HT1080 (cell line): Measurements from ENCODE around the gene LRRC74A. TPM values are rescaled to one million over a fixed set of nuclear protein-coding genes. Genes with fewer than 3 reads are reported as not detected.

ENCODE experiments used
- DNase-seq: peaks from one replicate; pipeline ENCODE4 v3.0.0-alpha.2; 2015; ENCODE audit warnings: low read depth
- polyA plus RNA-seq, 2 experiments: library from polyadenylated mRNA; depleted of rRNA; stranded (reverse); fragments of >200 nt; gene quantifications; 2 replicates each; pipeline ENCODE4 v1.2.3, GENCODE V29; 2015
- total RNA-seq: library from RNA; depleted of rRNA; stranded (reverse); fragments of >200 nt; shearing (Covaris generic); gene quantifications from 2 replicates; pipeline ENCODE4 v1.2.3, GENCODE V29; 2014; rRNA removed

Gene LRRC74A
- total RNA-seq, result not detected in 2 replicates
- polyA plus RNA-seq (2015; cell fraction: cytosol; rRNA removed), result not detected in 2 replicates
- not detected in 2 replicates for polyA plus RNA-seq (2015; cell fraction: nucleus; rRNA removed)

DNA sequence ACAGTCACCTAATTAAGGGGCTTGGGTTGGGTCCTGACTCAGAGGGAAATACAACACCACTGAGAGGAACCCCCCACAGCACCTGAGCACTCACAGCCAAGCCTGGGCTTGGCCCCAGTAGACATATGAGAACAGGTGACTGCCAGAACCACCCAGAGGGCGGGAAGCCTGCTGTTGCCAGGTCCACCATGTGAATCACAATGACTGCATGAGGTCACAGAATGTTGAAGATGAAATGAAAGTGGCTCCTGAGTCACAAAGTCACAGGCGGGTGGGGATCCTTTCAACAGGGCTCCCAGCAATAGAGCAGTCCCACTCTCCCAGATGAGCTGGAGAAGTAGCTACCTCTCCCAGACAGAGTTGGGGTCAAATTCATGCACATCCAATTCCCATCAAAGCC is at the start of gene LRRC74A:
Gene LRRC74A, plus strand, starts transcription at position 287 of the 400 bp plus-strand sequence. CDS start 290 bp downstream, outside the sequence.
- no peak for DNase-seq

DNA sequence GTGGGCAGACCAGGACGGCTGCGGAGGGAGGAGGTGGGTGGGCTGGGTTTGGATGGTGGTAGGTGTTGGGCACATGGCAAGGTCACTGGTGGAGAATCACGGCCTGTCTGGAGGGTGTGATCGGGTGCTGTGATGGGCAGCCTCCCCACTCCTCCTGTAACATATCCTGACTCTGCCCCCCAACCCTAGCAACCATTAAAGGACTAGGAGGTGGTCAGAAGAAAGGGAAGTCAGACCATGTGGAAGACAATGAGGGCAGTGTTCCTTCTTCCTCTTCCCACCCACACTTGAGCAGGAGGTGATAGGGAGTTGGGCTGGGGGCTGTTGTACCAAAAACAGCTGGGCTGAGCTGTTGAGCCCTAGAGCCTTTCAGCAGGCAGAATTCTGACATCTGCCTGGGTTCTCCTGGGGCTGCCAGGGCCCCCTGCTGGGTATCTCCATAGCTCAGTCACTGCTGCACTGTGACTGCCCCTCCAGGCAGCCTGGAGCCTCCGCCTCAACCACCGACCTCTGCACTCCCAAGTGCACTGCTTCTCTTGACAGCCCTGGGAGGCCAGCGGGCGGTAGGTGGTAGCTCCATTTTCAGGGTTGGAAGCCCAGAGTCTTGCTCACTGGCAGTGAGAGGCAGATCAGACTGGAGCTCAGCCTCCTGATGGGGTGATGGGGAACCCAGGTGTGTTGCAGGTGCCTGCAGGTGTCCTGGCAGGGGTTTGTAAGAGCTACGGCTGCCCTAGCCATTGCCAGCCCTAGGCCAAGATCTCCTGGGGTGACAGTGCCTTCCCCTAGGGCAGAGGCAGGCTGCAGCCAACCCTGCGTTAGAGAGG is 49.6 kb upstream of the LRRC74A start:
- DNase-seq, result peak; percentile 12

DNA sequence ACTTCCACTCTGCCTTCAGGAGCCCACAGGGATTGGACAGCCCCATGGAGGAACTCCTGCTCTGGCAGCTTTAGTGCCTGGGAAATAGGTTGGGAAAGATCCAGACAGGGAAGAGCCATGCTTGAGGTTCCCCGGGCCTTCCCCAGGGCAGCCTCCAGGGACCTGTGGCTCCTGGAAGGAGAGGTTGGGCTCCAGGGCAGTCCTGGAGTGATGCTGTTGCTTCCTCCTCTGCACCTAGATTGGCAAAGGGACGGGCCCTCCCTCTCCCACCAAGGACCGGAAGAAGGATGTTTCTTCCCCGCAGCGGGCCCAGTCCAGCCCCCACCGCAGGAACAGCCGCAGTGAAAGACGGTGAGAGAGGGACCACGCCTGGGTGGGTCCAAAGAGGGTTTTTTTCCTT is 48.5 kb upstream of the LRRC74A start:
- no peak for DNase-seq

DNA sequence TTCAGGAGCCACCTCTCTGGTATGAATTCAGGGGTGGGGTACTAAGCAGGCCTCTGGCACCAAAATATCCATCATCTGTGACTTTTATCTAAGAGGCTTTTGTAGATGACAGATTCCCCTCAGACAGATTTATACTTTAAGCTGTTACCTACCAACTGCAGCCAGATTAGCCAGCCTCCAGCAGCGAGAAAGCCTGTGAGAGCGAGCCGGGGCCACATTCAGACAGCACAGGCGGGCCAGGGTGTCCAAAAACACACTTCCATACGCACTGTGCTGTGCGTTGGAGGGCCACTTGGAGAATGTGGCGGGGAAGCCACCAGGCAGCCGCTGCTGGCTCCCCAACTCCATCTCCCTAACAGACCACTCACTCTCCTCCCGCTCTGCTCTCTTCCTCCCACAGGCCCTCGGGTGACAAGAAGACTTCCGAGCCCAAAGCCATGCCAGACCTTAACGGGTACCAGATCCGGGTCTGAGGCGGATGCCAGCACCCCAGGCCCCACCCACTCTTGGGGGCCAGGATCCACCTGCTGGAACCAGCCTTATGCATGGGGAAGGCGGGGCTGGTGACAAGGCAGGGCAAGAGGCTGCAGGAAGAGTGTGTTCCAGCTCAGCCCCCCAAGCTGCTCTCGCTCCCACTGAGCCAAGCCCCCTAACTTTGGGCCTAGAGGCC is 47.5 kb upstream of the LRRC74A start:
- no peak for DNase-seq

DNA sequence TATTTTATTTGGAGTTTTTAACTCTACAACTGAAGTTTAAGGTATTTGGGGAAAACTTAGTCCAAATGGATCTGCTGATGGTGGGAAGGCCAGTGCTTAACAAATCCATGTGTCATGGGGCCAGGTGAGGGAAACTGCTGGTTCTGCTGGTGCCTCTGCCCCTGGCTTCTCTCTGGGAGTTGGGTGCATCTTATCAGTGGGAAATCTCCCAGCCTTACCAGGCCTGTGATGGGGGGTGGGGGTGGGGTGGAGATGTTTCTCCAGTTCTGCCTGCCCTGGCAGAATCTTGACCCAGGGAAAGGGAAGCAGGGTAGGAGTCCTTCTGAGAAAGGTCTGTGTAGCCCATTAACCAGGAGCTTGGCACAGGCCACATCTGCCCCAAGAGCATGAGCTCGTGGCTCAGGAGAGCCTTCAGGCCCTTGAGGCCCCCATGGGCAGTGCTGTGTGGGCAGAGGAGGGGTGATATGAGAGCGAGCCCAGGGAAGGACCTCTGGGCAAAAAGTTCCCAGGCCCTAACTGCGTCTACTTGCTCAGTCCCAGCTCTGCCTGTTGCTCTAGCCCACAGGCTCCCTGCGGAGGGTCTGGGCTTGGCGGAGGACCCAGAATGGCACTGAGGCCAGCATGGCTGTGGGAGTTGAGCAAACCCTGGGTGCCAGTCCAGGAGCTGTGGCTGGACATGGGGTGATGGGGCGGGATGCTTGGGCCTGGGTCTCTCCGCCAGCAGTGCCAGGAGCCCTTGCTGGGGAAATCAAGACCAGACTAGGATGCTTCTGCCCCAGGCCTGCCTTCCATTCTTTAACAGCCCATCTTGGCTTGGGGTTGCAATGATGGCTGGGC is 46.8 kb upstream of the LRRC74A start:
- DNase-seq, result no peak

DNA sequence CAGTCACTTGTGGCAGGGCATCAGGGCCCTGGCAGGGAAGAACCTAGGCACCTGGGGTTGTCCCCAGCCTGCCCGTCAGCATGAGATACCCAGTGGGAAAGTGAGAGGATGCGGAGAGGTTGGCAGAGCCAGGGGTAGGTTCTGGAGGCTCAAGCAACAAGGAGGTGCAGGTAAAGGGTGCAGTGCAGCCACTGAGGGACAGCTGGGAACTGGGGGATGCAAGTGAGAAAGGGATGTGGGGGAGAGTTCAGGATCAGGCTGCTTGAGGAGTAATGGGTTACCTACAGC is 46.2 kb upstream of the LRRC74A start:
- DNase-seq, result no peak

DNA sequence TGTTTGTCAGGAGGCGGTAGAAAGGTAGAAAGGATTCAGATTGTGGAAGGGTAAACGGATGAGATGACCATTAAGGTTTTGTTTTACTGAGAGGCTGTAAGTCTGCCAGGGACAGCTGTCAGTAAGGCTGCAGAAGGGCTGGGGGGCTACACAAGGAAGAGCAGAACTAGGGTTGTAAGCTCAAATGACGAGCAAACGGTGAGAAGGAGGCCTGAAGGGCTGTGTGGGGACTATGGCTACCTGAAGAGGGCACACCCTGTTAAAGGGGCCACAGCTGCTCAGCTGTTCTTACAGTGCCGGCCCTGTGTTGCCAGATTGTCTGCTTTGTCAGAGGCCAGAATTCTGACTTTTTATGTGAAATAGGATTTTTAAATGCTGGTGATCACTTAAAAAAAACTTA is 45.8 kb upstream of the LRRC74A start:
- DNase-seq, result no peak

DNA sequence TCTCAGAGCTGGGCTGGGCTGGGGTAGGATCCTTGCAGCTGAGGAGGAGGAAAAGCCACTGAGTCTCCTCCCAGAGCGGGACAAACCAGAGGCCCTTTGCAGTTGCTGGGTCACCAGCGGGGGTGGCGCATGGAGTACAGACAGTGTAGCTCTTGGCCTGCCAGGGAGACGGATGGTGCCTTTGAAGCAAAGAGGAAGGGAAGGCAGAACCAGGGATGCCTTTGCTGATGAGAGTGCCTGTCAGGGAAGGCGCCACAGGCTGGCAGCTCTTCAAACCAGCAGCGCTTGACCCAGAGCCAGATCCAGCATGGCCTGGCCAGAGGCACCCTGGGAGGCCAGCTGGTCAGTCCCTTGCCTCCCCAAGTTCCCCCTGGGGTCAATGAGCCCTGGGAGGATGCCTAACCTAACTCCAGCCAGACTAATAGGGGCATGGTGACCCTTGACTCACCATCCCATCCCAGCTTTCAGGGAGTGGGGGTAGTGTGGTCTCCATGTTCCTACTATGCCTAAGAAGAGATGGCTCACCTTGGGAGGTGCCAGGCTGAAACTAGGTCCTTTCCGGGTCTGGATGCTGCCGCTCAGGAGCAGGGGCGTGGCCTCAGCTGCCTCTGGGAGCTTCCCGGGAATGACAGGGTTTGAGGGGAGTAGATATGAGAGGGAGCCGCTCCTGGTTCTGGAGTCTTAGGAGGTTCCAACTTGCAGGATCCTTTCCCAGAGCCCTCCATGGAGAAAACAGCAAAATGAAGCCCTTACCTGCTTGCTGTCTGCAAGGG is 45.1 kb upstream of the LRRC74A start:
- no peak for DNase-seq

DNA sequence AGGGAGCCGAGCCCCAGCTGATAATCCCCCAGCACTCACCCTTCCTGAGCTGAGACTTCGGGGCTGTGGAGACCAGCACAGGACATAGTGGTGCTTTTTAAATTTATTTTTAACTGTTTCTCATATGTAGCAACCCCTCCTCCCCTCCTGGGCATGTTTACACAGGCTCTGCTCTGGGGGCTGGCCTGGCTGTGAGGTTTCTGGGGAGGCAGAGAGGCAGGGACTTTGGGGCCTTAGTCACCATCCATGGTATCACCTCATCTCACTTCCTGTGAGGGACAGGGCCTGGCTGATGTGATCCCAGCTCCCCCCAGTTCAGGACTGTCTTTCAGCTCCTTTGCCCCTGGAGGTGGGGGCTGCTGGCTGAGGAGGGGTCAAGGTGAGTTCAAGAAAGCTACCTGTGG is 44.6 kb upstream of the LRRC74A start:
- no peak for DNase-seq

DNA sequence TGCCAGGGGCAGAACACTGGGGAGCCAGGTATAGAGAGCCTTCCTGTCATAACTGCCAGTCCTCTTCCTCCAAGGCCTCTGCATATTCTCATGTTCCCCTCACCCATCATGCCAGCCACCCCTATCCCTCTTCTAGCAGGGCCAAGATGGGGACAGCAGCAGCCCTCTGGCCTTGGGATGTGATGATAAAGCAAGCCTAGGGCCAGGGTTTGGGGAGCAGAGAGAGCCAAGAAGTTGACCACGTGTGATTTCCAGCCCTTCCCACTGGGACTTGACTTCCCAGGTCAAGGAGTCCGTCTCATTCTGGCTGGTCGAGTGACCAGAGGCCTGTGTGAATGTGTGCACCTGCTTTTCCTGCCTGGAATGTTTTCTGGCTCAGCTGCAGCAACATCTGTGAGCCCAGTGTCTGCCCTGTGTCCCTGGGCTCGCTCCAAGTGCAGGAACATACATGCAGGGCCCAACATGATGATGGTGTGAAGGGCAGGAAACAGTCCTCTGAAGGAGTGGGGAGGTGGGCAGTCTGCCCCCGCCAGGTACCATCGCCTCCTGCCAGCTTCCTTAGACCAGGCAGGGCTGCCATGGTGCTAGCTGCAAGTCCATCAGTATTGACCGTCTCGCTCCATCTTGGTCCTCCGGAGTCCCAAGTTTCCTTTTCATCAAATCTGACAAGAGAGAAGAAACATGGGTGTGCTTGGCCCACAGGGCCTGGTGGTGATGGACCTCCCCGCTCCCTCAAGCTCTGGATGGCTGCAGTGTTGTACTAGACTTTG is 43.9 kb upstream of the LRRC74A start:
- DNase-seq, result no peak

DNA sequence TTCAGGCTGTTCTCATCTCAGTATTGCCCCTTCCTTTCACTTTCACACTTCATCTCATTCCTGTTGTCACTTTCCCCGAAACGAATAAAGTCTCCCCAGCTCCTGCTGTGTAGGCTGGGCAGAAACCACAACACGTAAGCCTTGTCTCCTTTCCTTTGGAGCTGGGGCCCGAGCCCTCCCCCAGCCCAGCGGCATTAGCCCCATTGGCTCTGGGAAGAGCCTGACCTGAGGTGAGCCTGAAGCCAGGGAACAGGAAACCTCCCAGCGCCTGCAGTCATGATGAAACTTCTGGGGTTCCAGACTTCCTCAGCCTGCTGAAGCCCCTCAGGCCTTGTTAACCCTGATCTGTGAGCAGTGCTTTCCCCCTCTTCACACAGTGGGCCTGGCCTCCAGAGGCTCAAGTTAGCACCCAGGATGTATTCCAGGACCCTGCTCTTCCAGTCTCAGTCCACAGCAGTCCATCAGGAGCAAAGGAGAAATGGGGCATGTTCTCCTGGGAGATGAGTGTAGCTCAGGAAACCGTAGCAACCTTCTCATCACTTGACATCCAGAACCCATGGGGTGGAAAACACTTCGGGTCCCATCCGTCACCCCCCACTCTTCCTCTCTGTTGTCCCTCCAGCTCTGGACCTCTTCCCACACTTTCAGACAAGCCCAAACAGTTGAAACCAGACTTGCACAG is 43.2 kb upstream of the LRRC74A start:
- DNase-seq, result no peak

DNA sequence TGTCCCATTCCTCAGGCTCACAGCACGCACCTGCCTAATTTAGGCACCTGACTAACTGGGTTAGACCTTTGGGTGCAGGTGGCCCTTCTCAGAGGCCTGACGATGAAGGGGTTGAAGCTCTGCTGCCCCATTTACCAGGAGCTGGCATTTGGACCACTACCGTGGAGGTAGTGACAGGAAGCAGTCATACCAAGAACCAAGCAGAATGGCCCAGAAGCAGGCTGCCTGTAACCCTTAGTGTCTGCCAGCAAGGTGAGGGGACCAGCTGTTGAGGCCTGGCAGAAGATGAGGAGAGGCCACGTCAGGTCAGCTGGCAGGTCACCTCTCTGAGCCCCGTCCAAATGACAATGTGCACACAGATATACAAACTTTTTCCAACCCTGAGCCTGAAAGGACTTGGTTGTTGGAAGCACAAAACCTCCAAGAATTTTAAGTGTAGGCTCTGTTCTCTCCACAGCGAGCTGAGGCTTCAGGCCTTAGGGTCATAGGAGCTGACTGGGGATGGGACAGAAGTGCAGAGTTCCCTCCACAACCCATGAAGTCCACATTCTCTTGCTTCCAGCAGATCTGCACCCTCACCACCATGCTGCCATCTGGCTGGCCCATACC is 41.8 kb upstream of the LRRC74A start:
- no peak for DNase-seq

DNA sequence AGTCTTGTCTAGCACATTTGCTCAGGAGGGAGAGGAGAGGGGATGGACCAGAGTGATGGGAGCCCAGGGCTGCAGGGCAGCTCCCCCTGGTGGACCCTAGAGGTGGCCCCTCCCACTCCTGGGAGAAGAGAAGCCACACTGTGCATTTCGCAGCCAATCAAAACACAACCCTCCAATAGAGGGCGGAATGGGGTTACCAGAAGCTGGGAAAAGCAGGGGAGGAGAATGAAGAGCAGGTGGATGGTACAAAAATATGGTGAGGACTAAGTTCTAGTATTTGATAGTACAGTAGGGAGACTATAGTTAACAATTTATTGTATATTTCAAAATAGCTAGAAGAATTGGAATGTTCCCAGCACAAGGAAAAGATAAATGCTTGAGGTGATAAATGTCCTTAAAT is 41.3 kb upstream of the LRRC74A start:
- peak; percentile 82 for DNase-seq

DNA sequence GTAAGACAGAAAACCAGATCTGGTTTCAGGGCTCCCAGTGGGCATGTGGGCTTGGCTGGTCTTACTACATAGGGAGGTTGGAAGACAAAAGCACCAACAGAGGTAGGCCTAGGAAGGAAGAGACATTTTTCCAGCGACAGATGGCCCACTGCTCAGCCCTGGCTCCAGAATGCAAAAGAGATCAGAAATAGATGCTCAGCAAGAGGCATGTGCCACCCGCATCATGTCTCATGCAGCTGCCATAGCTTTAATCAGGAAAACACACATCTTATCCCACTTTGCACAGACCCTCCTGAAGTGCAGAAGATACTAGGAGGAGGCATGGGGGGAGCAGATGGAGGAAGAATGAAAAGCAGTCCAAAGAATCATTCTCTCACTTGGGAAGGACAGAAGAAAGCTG is 39.6 kb upstream of the LRRC74A start:
- DNase-seq, result no peak

DNA sequence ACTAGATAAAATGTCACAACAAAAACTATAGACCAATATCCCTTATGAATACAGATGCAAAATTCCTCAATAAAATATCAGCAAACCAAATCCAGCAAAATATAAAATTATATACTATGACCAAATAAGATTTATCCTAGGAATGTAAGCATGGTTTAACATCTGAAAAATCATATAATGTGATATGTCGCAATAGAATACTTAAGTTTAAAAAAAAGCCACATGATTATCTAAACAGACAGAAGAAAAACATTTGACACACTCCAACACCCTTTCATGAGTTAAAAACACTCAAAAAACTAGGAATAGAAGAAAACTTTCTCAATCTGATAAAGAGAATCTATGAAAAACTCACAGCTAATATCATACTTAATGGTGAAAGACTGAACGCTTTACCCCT is 33.8 kb upstream of the LRRC74A start:
- DNase-seq, result no peak

DNA sequence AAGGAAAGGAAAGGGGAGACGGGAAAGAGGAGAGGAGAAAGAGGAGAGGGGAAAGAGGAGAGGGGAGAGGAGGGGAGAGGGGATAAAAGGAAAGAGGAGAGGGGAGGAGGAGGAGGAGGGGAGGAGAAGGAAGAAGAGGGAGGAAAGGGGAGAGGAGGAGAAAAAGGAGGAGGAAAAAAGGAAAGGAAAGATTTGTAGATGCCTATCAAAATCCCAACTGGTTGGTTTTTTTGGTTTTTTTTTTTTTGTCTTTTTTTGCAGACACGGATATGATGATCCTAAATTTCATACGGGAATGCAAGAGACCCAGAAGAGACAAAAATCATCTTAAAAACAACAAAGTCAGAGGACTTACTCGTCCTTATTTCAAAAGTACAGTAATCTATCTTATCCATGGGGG is 32.9 kb upstream of the LRRC74A start:
- DNase-seq, result no peak

DNA sequence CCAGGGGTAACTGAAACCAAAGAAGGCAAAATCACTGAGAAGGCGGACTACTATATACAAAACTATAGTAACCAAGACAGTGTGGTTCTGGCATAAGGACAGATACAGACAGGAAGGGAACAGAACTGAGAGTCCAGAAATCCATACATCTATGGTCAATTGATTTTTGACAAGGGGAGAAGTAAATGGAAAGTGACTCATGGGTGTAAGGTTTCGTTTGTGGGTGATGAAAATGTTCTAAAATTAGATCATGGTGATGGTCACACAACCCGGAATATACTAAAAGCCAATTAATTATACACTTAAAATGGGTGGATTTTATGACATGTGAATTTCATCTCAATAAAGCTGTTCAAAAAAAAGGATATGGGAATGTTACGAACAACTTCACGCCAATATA is 32.3 kb upstream of the LRRC74A start:
- no peak for DNase-seq

DNA sequence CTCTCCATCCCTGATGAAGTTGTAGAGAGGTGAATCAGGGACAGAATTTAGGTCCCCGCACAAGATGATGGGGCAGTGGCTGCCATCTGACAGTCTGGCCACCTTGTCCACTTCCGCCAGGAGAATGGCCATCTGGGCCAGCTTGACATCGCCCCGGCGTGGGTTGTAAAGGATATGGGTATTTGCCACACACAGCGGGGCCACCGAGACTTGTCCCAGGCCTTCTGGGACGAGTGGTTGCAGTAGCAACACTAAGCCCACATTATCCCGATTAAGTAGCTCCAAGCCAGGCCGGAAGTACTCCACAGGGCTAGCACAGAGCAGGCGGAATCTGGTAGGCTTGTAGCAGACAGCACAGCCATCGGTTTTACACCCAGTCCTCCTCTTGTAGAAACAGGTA is 19.8 kb upstream of the LRRC74A start:
- DNase-seq, result no peak

DNA sequence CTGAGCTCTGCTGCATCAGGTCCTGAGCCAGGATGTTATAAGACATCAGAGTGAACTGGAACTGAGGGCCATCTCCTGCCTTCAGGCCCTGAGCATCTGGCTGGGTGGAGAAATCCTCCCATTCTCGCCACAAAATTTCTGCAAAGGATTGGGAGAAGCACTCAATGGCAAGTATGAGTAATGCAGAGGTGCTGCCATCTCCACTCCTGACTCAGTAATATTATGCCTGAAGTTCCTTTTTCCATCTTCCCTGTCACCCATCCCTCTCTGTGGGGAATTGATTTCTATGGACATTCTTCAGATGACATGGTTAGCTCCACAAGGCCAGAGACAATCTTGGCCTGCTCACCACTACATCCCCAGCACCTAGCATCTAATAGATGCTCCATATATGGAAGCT is 18.2 kb upstream of the LRRC74A start:
- no peak for DNase-seq
